ENCODE results near the gene CTSC.

The CTSC gene

GRCh38 chr11:88317536-88317935, 20.0 kb downstream of the CTSC start:
- TF ChIP-seq GATA3 (IDR thresholded peaks at IDR 0.05; ENCODE audit: low read depth, low read length), result no peak
- TF ChIP-seq GATA2 (IDR thresholded peaks at IDR 0.05; ENCODE audit: low read depth, low read length), result no peak

- TF ChIP-seq GATA3 (IDR thresholded peaks at IDR 0.05; ENCODE audit: low read depth, low read length), result no peak
- no peak for TF ChIP-seq GATA2 (IDR thresholded peaks at IDR 0.05; ENCODE audit: low read depth, low read length)
Observed at GRCh38 chr11:88315981-88316441, 21.5 kb downstream of the CTSC start.

- TF ChIP-seq GATA2 (IDR thresholded peaks at IDR 0.05; ENCODE audit: low read depth, low read length), result no peak
- TF ChIP-seq GATA3 (IDR thresholded peaks at IDR 0.05; ENCODE audit: low read depth, low read length), result no peak
Observed at GRCh38 chr11:88315015-88315414, 22.5 kb downstream of the CTSC start.

- TF ChIP-seq GATA3 (IDR thresholded peaks at IDR 0.05; ENCODE audit: low read depth, low read length) (no peak), GATA2 (IDR thresholded peaks at IDR 0.05; ENCODE audit: low read depth, low read length) (no peak)
Observed at GRCh38 chr11:88313441-88313840, 24.1 kb downstream of the CTSC start.

- TF ChIP-seq GATA3 (IDR thresholded peaks at IDR 0.05; ENCODE audit: low read depth, low read length) (no peak), GATA2 (IDR thresholded peaks at IDR 0.05; ENCODE audit: low read depth, low read length) (no peak)
Observed at GRCh38 chr11:88312628-88313027, 24.9 kb downstream of the CTSC start.

- no peak for TF ChIP-seq GATA2 (IDR thresholded peaks at IDR 0.05; ENCODE audit: low read depth, low read length)
- TF ChIP-seq GATA3 (IDR thresholded peaks at IDR 0.05; ENCODE audit: low read depth, low read length), result no peak
Observed at GRCh38 chr11:88310246-88310645, 27.3 kb downstream of the CTSC start.

GRCh38 chr11:88308576-88308975, 29.0 kb downstream of the CTSC start:
- no peak for TF ChIP-seq GATA2 (IDR thresholded peaks at IDR 0.05; ENCODE audit: low read depth, low read length)
- TF ChIP-seq GATA3 (IDR thresholded peaks at IDR 0.05; ENCODE audit: low read depth, low read length), result no peak

- TF ChIP-seq GATA3 (IDR thresholded peaks at IDR 0.05; ENCODE audit: low read depth, low read length), result no peak
- no peak for TF ChIP-seq GATA2 (IDR thresholded peaks at IDR 0.05; ENCODE audit: low read depth, low read length)
Observed at GRCh38 chr11:88307749-88308425, 29.6 kb downstream of the CTSC start.

GRCh38 chr11:88306785-88307184, 30.8 kb downstream of the CTSC start:
- TF ChIP-seq GATA3 (IDR thresholded peaks at IDR 0.05; ENCODE audit: low read depth, low read length), result no peak
- no peak for TF ChIP-seq GATA2 (IDR thresholded peaks at IDR 0.05; ENCODE audit: low read depth, low read length)

- TF ChIP-seq GATA3 (IDR thresholded peaks at IDR 0.05; ENCODE audit: low read depth, low read length), result no peak
Observed at GRCh38 chr11:88305430-88305829, 32.1 kb downstream of the CTSC start.

GRCh38 chr11:88304352-88304751, 33.2 kb downstream of the CTSC start:
- TF ChIP-seq GATA3 (IDR thresholded peaks at IDR 0.05; ENCODE audit: low read depth, low read length) (no peak), GATA2 (IDR thresholded peaks at IDR 0.05; ENCODE audit: low read depth, low read length) (no peak)

GRCh38 chr11:88303037-88303436, 34.5 kb downstream of the CTSC start:
- TF ChIP-seq GATA2 (IDR thresholded peaks at IDR 0.05; ENCODE audit: low read depth, low read length), result no peak
- no peak for TF ChIP-seq GATA3 (IDR thresholded peaks at IDR 0.05; ENCODE audit: low read depth, low read length)

GRCh38 chr11:88301488-88302140, 35.9 kb downstream of the CTSC start:
- TF ChIP-seq GATA2 (IDR thresholded peaks at IDR 0.05; ENCODE audit: low read depth, low read length), result no peak
- no peak for TF ChIP-seq GATA3 (IDR thresholded peaks at IDR 0.05; ENCODE audit: low read depth, low read length)

- no peak for TF ChIP-seq GATA2 (IDR thresholded peaks at IDR 0.05; ENCODE audit: low read depth, low read length)
- TF ChIP-seq GATA3 (IDR thresholded peaks at IDR 0.05; ENCODE audit: low read depth, low read length), result no peak
Observed at GRCh38 chr11:88300888-88301487, 36.5 kb downstream of the CTSC start.

- TF ChIP-seq GATA3 (IDR thresholded peaks at IDR 0.05; ENCODE audit: low read depth, low read length), result no peak
- no peak for TF ChIP-seq GATA2 (IDR thresholded peaks at IDR 0.05; ENCODE audit: low read depth, low read length)
Observed at GRCh38 chr11:88297863-88298262, 39.7 kb downstream of the CTSC start.
